ENCODE data around the gene ASCL5. TPM values are rescaled to one million over a fixed set of nuclear protein-coding genes. Genes with fewer than 3 reads are reported as not detected.

Gene ASCL5
- total RNA-seq, 2 donors from 2014 or later, result not detected

DNA sequence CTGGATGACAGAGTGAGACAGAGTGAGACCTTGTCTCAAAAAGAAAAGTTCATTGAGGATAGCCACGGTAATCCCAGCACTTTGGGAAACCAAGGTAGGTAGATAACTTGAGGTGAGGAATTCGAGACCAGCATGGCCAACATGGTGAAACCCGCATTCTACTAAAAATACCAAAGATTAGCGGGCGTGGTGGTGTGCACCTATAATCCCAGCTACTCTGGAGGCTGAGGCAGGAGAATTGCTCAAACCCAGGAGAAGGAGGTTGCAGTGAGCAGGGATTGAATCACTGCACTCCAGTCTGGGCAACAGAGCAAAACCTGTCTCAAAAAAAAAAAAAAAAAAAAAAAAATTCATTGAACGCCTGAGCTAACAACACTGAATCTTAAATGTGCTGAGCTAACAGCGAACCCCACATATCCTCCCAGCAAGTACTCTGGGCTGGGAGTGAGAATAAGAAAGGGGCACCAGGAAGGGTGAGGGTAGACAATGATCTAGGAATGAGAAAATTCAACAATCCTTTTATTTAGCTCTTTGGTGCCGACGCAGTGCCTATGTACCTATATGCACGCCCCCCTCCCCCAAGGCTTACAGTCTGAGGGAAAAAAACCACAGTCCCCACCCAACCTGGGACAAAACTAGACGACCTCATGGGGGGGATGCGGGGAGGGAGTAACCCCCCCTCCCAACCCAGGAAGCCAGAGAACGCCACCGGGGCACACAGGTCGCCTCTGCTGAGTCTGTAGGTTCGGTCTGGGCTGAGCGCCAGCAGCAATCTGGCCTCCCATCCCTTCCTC, 13.3 kb downstream of the ASCL5 start:
- Histone ChIP-seq H3K4me3 (peak overlapping the region in 1 of 2 donors; percentile 49), H3K4me1 (peaks cover 0 to 8% of the 10 kb centered on the region in 2 donors), H3K36me3 (no peaks in the 10 kb centered on the region), H3K27me3 (no peaks in the 10 kb centered on the region), H3K27ac (no peak overlapping the region), H3K9me3 (no peaks in the 10 kb centered on the region)
- TF ChIP-seq, protein P1, sequence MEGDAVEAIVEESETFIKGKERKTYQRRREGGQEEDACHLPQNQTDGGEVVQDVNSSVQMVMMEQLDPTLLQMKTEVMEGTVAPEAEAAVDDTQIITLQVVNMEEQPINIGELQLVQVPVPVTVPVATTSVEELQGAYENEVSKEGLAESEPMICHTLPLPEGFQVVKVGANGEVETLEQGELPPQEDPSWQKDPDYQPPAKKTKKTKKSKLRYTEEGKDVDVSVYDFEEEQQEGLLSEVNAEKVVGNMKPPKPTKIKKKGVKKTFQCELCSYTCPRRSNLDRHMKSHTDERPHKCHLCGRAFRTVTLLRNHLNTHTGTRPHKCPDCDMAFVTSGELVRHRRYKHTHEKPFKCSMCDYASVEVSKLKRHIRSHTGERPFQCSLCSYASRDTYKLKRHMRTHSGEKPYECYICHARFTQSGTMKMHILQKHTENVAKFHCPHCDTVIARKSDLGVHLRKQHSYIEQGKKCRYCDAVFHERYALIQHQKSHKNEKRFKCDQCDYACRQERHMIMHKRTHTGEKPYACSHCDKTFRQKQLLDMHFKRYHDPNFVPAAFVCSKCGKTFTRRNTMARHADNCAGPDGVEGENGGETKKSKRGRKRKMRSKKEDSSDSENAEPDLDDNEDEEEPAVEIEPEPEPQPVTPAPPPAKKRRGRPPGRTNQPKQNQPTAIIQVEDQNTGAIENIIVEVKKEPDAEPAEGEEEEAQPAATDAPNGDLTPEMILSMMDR (IDR thresholded peaks at IDR 0.05), result no peak
- no peak for DNase-seq (ENCODE audit: low spot score)

DNA sequence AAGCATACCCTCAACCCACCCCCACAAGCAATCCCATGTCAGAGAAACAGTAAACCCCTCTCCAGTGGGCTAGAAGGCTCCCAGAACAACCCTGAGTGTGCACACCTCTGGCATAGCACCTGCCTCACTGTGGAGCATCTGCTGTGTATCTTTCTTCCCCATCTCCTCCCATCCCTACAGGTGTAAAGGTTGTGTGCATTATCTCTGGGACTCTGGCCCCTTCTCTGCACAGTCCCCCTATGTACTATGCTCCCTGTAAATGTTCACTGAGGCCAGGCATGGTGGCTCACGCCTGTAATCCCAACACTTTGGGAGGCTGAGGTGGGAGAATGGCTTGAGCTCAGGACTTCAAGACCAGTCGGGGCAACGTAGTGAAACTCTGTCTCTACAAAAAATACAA, 14.1 kb downstream of the ASCL5 start:
- Histone ChIP-seq H3K4me1 (peaks cover 0 to 8% of the 10 kb centered on the region in 2 donors), H3K9me3 (no peaks in the 10 kb centered on the region), H3K27me3 (no peaks in the 10 kb centered on the region), H3K36me3 (no peaks in the 10 kb centered on the region), H3K27ac (no peak overlapping the region), H3K4me3 (no peak overlapping the region)
- no peak for DNase-seq (ENCODE audit: low spot score)
- TF ChIP-seq, protein P1 (IDR thresholded peaks at IDR 0.05), result no peak

DNA sequence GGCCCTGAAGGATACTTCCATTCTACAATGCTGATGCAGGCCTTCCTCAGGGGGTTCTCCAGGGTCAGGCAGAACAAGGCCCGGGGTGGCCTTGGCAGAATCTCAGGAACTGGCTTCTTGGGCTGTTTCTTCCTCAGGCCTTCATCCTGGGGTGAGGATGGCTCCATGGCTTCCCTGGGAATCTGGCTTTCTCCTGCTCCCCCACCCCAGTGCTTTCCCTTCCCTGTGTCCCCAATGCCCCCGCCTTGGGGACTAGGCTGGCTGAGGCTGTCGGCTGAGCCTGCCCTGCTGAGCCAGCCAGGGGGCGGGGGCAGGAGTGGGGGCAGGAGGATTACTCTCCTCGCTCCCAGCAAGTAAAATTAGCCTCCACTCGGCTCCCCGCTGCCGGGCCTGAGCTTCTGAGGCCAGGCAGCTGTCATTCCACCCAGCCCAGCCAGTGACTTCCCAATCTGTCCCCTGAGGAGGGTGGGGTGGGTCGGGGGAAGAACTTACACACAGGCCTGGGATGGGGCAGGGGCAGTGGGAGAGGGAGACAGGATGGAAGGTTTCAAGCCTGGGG, 14.7 kb downstream of the ASCL5 start, which contains the start of gene CACNA1S:
Gene CACNA1S (minus strand): TSS at position 254 of the 559 bp plus-strand sequence. CDS start 87 bp downstream, at position 167.
- no peak for DNase-seq (ENCODE audit: low spot score)
- H3K27ac ChIP-seq, result no peak within 1 kb of the TSS
- H3K9me3 ChIP-seq, result no peaks in the 10 kb centered on the region
- TF ChIP-seq, protein P1 (IDR thresholded peaks at IDR 0.05), result no peak
- no peak within 1 kb of the TSS for H3K4me3 ChIP-seq
- peaks cover 0 to 8% of the 10 kb centered on the region in 2 donors for H3K4me1 ChIP-seq
- H3K36me3 ChIP-seq, result no peaks in the 10 kb centered on the region
- H3K27me3 ChIP-seq, result no peaks in the 10 kb centered on the region

DNA sequence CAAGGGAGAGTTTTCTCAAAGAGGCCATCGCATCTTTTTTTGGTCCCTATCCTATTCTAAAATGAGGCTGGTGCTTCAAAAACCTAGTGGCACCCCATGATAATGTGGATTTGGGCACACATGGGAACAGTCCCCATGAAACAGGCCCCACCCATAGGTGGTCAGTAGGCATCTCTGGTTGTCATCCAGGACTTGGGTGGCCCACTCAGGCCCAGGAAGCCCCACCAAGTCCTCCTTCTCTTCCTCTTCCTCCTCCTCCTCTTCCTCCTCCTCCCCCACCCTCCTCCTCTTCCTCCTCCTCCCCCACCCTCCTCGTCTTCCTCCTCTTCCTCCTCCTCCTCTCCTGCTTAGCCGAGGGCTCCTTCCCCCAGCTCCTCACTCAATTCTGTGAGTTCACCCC, 15.3 kb downstream of the ASCL5 start:
- TF ChIP-seq, protein P1 (IDR thresholded peaks at IDR 0.05), result no peak
- no peaks in the 10 kb centered on the region for H3K9me3 ChIP-seq
- H3K36me3 ChIP-seq, result no peaks in the 10 kb centered on the region
- no peaks in the 10 kb centered on the region for H3K27me3 ChIP-seq
- DNase-seq (ENCODE audit: low spot score), result no peak
- peaks cover 0 to 8% of the 10 kb centered on the region in 2 donors for H3K4me1 ChIP-seq
- no peak overlapping the region for H3K27ac ChIP-seq
- H3K4me3 ChIP-seq, result no peak overlapping the region

DNA sequence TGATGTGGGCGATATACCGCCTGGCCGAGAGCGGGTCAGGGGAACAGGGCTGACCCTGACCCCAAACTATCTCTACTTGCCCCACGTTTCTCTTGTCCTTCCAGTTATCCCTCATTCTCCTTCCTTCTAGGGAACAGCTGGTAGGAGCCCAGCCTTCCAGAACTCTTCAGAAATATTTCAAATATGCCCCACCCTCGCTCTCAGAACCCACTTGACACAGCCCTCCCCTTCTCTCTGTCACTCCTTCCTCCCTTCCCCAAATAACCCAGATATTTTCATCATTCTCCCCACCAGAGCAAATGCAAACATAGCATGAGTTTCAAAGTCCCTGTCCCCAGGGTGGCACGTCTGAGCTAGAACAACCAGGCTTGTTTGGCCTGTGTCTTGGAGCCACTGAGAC, 15.8 kb downstream of the ASCL5 start:
- no peaks in the 10 kb centered on the region for H3K9me3 ChIP-seq

More for the DNA sequence above, 15.8 kb downstream of the ASCL5 start:
- Histone ChIP-seq H3K4me1 (peaks cover 0 to 8% of the 10 kb centered on the region in 2 donors), H3K36me3 (no peaks in the 10 kb centered on the region), H3K27me3 (no peaks in the 10 kb centered on the region), H3K4me3 (no peak overlapping the region), H3K27ac (no peak overlapping the region)
- DNase-seq (ENCODE audit: low spot score), result no peak
- TF ChIP-seq, protein P1 (IDR thresholded peaks at IDR 0.05), result no peak

Data from right atrium auricular region (tissue), 2 donors.